GM12878 (cell line): ENCODE measurements around the gene AMY1C. TPM values are rescaled to one million over a fixed set of nuclear protein-coding genes. Genes with fewer than 3 reads are reported as not detected.
"Not testable (repeated sequence)": the region's sequence is repeated elsewhere in the genome, so short reads cannot be mapped to it uniquely, and the experiment has no call there.

ENCODE experiments used
- ATAC-seq: fragments of 200-7000 bp; cut with Tn5 transposase; 3 replicates; pipeline ENCODE4 v1.9.1; 2020; ENCODE audit warnings: mild to moderate bottlenecking, moderate library complexity
- Bru-seq: library from RNA; stranded (reverse); fragments of 400-500 nt; gene quantifications from one replicate; lab custom pipeline; 2021; lab: Mats Ljungman, UMichigan
- BruChase-seq, 2 experiments: library from RNA; stranded (reverse); fragments of 400-500 nt; gene quantifications; one replicate each; lab custom pipeline; 2021; lab: Mats Ljungman, UMichigan
- BruUV-seq: library from RNA; stranded (reverse); fragments of 400-500 nt; replicated peaks from 2 replicates; lab custom pipeline; 2021; lab: Mats Ljungman, UMichigan
- CTCF ChIA-PET: fragments of 300-600 bp; sonication (Branson Sonifier 250); formaldehyde crosslinking; extraction: SDS; loops from one replicate; lab custom pipeline; 2021; ENCODE audit warnings: inconsistent platforms; lab: Yijun Ruan, JAX
- POLR2A ChIA-PET: fragments of 350-600 bp; formaldehyde crosslinking; extraction: SDS; loops from one replicate; lab custom pipeline; 2021; ENCODE audit warnings: inconsistent platforms; lab: Charles Lee
- RAD21 ChIA-PET: fragments of 300-600 bp; sonication (Branson Sonifier 250); formaldehyde crosslinking; loops from one replicate; lab custom pipeline; 2023; ENCODE audit warnings: antibody characterized with exemption; ENCODE audit not compliant: unreplicated experiment; lab: Charles Lee
- SMC1A ChIA-PET: fragments of 300-600 bp; sonication (Branson Sonifier 250); formaldehyde crosslinking; loops from one replicate; lab custom pipeline; 2023; ENCODE audit not compliant: unreplicated experiment, uncharacterized antibody; lab: Charles Lee
- DNase-seq: peaks from one replicate; pipeline ENCODE4 v3.0.0-alpha.2; 2011; ENCODE audit warnings: low read depth, low spot score
- FAIRE-seq: peaks from 3 replicates; lab custom pipeline; 2011; peaks lifted over from hg19 to GRCh38; lab: Jason Lieb, UNC
- H2AFZ ChIP-seq: 2 replicates; pipeline ENCODE4 v1.6.0; 2011; ENCODE audit warnings: low read depth, low read length, control low read depth; ENCODE audit not compliant: control insufficient read depth
- H3K27ac ChIP-seq: 2 replicates; pipeline ENCODE4 v1.5.1; 2011; ENCODE audit warnings: control low read depth; ENCODE audit not compliant: control insufficient read depth, insufficient read depth
- H3K27me3 ChIP-seq, 2 experiments: replicated peaks in 1 of 2; 2 replicates each; pipeline versions ENCODE4 v1.6.0 to v1.6.1; 2011; ENCODE audit warnings: low read length in 1 of 2; ENCODE audit not compliant: control insufficient read depth in 2 of 2, insufficient read depth in 2 of 2
- H3K36me3 ChIP-seq, 2 experiments: 2 replicates each; pipeline ENCODE4 v1.5.1; 2011; ENCODE audit warnings: low read length in 1 of 2; ENCODE audit not compliant: control insufficient read depth in 2 of 2, insufficient read depth in 2 of 2
- H3K4me1 ChIP-seq: 2 replicates; pipeline ENCODE4 v1.6.1; 2011; ENCODE audit warnings: mild to moderate bottlenecking, low read length, moderate library complexity, mixed read lengths; ENCODE audit not compliant: control insufficient read depth, insufficient read depth
- H3K4me2 ChIP-seq: 2 replicates; pipeline ENCODE4 v1.6.0; 2011; ENCODE audit warnings: control low read depth; ENCODE audit not compliant: control insufficient read depth, insufficient read depth
- H3K4me3 ChIP-seq: fragments of 200-600 bp; sonication (generic); 2 replicates; pipeline ENCODE4 v1.5.1; 2016
- H3K79me2 ChIP-seq: 2 replicates; pipeline ENCODE4 v1.6.0; 2011; ENCODE audit warnings: low read length; ENCODE audit not compliant: control insufficient read depth, insufficient read depth
- H3K9ac ChIP-seq: 2 replicates; pipeline ENCODE4 v1.8.0; 2011; ENCODE audit warnings: low read length, control low read depth, mixed read lengths; ENCODE audit not compliant: control insufficient read depth, insufficient read depth
- H3K9me3 ChIP-seq: replicated peaks from 3 replicates; pipeline ENCODE4 v1.5.1; 2011; ENCODE audit warnings: mild to moderate bottlenecking, low read length; ENCODE audit not compliant: control insufficient read depth, insufficient read depth
- H4K20me1 ChIP-seq: 2 replicates; pipeline ENCODE4 v1.6.0; 2011; ENCODE audit not compliant: control insufficient read depth, insufficient read depth
- WGBS: methylation state at CpG from one replicate; pipeline ENCODE4 v1.1.6; 2016; ENCODE audit warnings: low lambda C conversion rate; ENCODE audit not compliant: insufficient replicate concordance, insufficient coverage; ENCODE audit errors: missing lambda C conversion rate; 5-methylcytosine and 5-hydroxymethylcytosine counted together
- in situ Hi-C: fragments of 300-500 bp; cut with MboI; formaldehyde crosslinking; loops from 9 replicates; pipeline ENCODE4 v1.14.3; 2018; ENCODE audit warnings: mixed read lengths
- intact Hi-C: fragments of 100-400 bp; cut with micrococcal nuclease; formaldehyde crosslinking; loops from one replicate; pipeline ENCODE4 v1.14.2; 2022; ENCODE audit not compliant: unreplicated experiment
- long read RNA-seq, 2 experiments: library from polyadenylated mRNA; unstranded; transcript quantifications; one replicate each; pipeline ENCODE4 v2.0.0, GENCODE V29; 2019 to 2020
- polyA minus RNA-seq, 3 experiments: library from RNA; depleted of rRNA, polyadenylated mRNA; stranded (reverse); fragments of >200 nt; gene quantifications; 2 replicates each; pipeline ENCODE4 v1.2.3, GENCODE V29; 2011
- polyA plus RNA-seq, 11 experiments: library from polyadenylated mRNA; depleted of rRNA in 4 of 11; unstranded in 6 of 11; stranded (reverse) in 5 of 11; fragments of >200 nt; fragmentation: Nextera tagmentation in 4 of 11; fragmentation: Illumina TruSeq in 1 of 11; extraction: Ambion mirVana in 4 of 11; extraction: Trizol in 1 of 11; gene quantifications; 1 replicate in 1 of 11; 2 replicates in 10 of 11; pipeline versions ENCODE4 v1.2.1 to v1.2.3, GENCODE V29; 2011 to 2016; ENCODE audit warnings: inconsistent platforms in 2 of 11, missing spikeins in 2 of 11, low read depth in 1 of 11
- total RNA-seq, 4 experiments: library from RNA; depleted of rRNA in 3 of 4; stranded (reverse); fragments of >200 nt in 3 of 4; fragmentation: Illumina TruSeq in 1 of 4; extraction: Trizol in 1 of 4; gene quantifications; 2 replicates each; pipeline versions ENCODE4 v1.2.1 to v1.2.3, GENCODE V29; 2013 to 2021

Gene AMY1C
- total RNA-seq (2013; cell fraction: nucleolus; rRNA removed): not detected in 2 replicates
- 0.06 and 0.22 TPM in 2 replicates for total RNA-seq (2014; rRNA removed)
- total RNA-seq (2014; rRNA removed; fragmentation: Illumina TruSeq; extraction: Trizol): not detected in 2 replicates
- not detected in 2 replicates for total RNA-seq (2021)
- not detected for polyA plus RNA-seq (2011; ENCODE audit: low read depth)
- not detected in 2 replicates for polyA plus RNA-seq (2011; rRNA removed)
- not detected in 2 replicates for polyA plus RNA-seq (2011; cell fraction: cytosol; rRNA removed)
- not detected in 2 replicates for polyA plus RNA-seq (2011; cell fraction: nucleus; rRNA removed)
- not detected in 2 replicates for polyA plus RNA-seq (2012)
- polyA plus RNA-seq (2014; fragmentation: Illumina TruSeq; extraction: Trizol): 0.13 TPM in 1 of 2 replicates, not detected in the other
- under 1 TPM in 1 of 2 experiments, not detected in 1; 0.07 TPM for polyA plus RNA-seq (2014; fragmentation: Nextera tagmentation; extraction: Ambion mirVana)
- 0.13 TPM in 1 of 2 replicates, not detected in the other for polyA plus RNA-seq (2014; rRNA removed)
- not detected for polyA plus RNA-seq (2016; fragmentation: Nextera tagmentation; extraction: Ambion mirVana)
- polyA minus RNA-seq (2011; rRNA and poly(A)+ RNA removed): not detected in 2 replicates
- not detected in 2 replicates for polyA minus RNA-seq (2011; cell fraction: cytosol; rRNA and poly(A)+ RNA removed)
- polyA minus RNA-seq (2011; cell fraction: nucleus; rRNA and poly(A)+ RNA removed): not detected in 2 replicates
- not detected for Bru-seq, nascent RNA
- not detected for BruChase-seq, experiment 1, labeled RNA remaining after a 6-hour chase
- not detected for BruChase-seq, experiment 2, labeled RNA remaining after a 2-hour chase
- long read RNA-seq, experiment 1: 0 reads
- long read RNA-seq, experiment 2: 0 reads

DNA sequence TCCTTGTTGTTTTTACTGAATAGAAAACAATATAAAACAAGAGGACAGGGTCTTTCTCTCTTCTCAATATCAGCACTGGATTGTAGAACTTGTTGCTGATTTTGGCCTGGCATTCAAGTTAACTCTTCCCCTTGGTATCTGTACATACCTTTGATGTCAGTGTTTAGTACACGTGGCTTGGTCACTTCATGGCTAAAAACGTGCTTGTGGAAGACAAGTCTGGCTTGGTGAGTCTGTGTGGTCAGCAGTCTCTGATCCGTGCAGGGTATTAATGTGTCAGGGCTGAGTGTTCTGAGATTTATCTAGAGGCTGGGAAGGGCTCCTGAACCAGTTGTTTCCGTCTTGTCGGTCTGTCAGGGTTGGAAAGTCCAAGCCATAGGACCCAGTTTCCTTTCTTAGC lies at the start of gene AMY1C:
AMY1C (plus strand) TSS at position 301 of the 400 bp plus-strand sequence. CDS start 572 bp downstream, outside the sequence.
- RAD21 ChIA-PET, BruUV-seq, H3K27me3 ChIP-seq, H3K9ac ChIP-seq, in situ Hi-C loops, H3K27ac ChIP-seq, ATAC-seq, FAIRE-seq, intact Hi-C loops, H4K20me1 ChIP-seq, H3K79me2 ChIP-seq, POLR2A ChIA-PET, H3K9me3 ChIP-seq, H3K36me3 ChIP-seq, H3K4me3 ChIP-seq, H3K4me2 ChIP-seq, DNase-seq, H3K4me1 ChIP-seq, CTCF ChIA-PET, SMC1A ChIA-PET, H2AFZ ChIP-seq: not testable (repeated sequence)
- no CpG with 5 or more reads among the region's 5 CpGs for WGBS

DNA sequence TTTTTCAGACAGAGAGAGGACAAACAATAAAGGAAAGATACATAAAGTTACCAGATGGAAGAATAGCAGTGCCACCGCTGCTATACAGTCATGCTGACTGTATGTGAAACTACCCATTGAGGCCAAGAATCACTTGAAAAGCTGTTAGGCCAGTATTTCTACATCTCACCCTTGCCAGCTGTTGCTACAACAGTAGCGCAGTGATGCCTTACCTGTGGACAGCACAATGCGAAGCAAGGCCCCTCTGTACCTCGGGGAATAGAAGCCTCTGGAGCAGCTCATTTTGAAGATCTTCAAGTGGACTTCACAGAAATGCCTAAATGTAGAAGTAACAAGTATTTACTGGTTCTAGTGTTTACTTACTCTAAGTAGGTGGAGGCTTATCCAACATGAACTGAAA lies 49.0 kb upstream of the AMY1C start:
- in situ Hi-C loops, H3K4me1 ChIP-seq, H3K79me2 ChIP-seq, FAIRE-seq, CTCF ChIA-PET, H3K9me3 ChIP-seq, SMC1A ChIA-PET, intact Hi-C loops, RAD21 ChIA-PET, H3K9ac ChIP-seq, DNase-seq, H3K4me2 ChIP-seq, H3K27ac ChIP-seq, H2AFZ ChIP-seq, H3K4me3 ChIP-seq, ATAC-seq, POLR2A ChIA-PET, H3K27me3 ChIP-seq, H4K20me1 ChIP-seq, BruUV-seq, H3K36me3 ChIP-seq: not testable (repeated sequence)
- no CpG with 5 or more reads among the region's 4 CpGs for WGBS

DNA sequence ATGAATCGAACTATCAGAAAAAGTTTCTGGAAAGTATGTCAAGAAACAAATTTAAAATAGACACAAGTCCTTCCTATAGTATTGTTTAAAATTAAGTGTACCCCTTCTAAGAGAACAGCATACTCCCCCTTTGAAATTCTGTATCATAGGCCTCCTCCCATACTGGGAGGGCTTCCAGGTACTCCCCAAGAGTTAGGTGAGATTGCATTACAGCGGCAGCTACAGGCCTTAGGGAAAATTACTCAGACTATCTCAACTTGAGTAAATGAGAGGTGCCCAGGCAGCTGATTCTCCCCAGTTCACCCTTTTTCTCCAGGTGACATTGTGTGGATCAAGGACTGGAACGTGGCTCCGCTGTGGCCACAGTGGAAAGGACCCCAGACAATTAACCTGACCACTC lies 48.4 kb upstream of the AMY1C start:
- H3K9me3 ChIP-seq, DNase-seq, H3K4me1 ChIP-seq, H3K27ac ChIP-seq, H3K36me3 ChIP-seq, BruUV-seq, RAD21 ChIA-PET, ATAC-seq, H3K4me3 ChIP-seq, CTCF ChIA-PET, POLR2A ChIA-PET, H3K9ac ChIP-seq, H3K4me2 ChIP-seq, FAIRE-seq, H3K27me3 ChIP-seq, in situ Hi-C loops, SMC1A ChIA-PET, H3K79me2 ChIP-seq, H4K20me1 ChIP-seq, H2AFZ ChIP-seq, intact Hi-C loops: not testable (repeated sequence)
- no CpG with 5 or more reads among the region's 4 CpGs for WGBS
